ENCODE results near the gene MAMDC2.

GRCh38 chr9:70049236-70049635 is 5.6 kb downstream of the MAMDC2 start:
- TF ChIP-seq CTCF (IDR thresholded peaks at IDR 0.05) (no peak), EZH2 (IDR thresholded peaks at IDR 0.05) (no peak)
